Measurements from ENCODE around the gene FTO.

Gene FTO

GRCh38 chr16:53886482-53887378, 182.8 kb downstream of the FTO start:
- TF ChIP-seq ZFX (IDR thresholded peaks at IDR 0.05; ENCODE audit: borderline replicate concordance) (no peak), CTCF (IDR thresholded peaks at IDR 0.05) (no peak)
- H3K27ac ChIP-seq: peak overlapping the region; percentile 82

GRCh38 chr16:53888222-53888621, 184.3 kb downstream of the FTO start:
- no peak for TF ChIP-seq CTCF (IDR thresholded peaks at IDR 0.05)
- TF ChIP-seq ZFX (IDR thresholded peaks at IDR 0.05; ENCODE audit: borderline replicate concordance): no peak
- H3K27ac ChIP-seq: peak overlapping the region; percentile 82

- H3K27ac ChIP-seq: peak overlapping the region; percentile 82
These were observed 186.9 kb downstream of the FTO start for GRCh38 chr16:53890877-53891276.

- no peak for TF ChIP-seq ZFX (IDR thresholded peaks at IDR 0.05; ENCODE audit: borderline replicate concordance)
- no peak for TF ChIP-seq CTCF (IDR thresholded peaks at IDR 0.05)
- peak overlapping the region; percentile 82 for H3K27ac ChIP-seq
These were observed 187.6 kb downstream of the FTO start for GRCh38 chr16:53891409-53892139.

- H3K27ac ChIP-seq: peak overlapping the region; percentile 82
- TF ChIP-seq CTCF (IDR thresholded peaks at IDR 0.05) (peak; percentile 89), ZFX (IDR thresholded peaks at IDR 0.05; ENCODE audit: borderline replicate concordance) (no peak)
These were observed 188.2 kb downstream of the FTO start for GRCh38 chr16:53892155-53892554.

GRCh38 chr16:53893731-53894435, 189.9 kb downstream of the FTO start:
- H3K27ac ChIP-seq: peak overlapping the region; percentile 82
- TF ChIP-seq ZFX (IDR thresholded peaks at IDR 0.05; ENCODE audit: borderline replicate concordance): no peak
- TF ChIP-seq CTCF (IDR thresholded peaks at IDR 0.05): no peak

- peak overlapping the region; percentile 82 for H3K27ac ChIP-seq
- TF ChIP-seq ZFX (IDR thresholded peaks at IDR 0.05; ENCODE audit: borderline replicate concordance) (no peak), CTCF (IDR thresholded peaks at IDR 0.05) (no peak)
These were observed 190.7 kb downstream of the FTO start for GRCh38 chr16:53894686-53895085.
